ENCODE measurements around the gene RBM33.

The RBM33 gene

GRCh38 chr7:155618708-155619633 is 25.5 kb upstream of the RBM33 start:
- Histone ChIP-seq H3K27ac (ENCODE audit: low read length) (no peak overlapping the region), H3K4me1 (ENCODE audit: insufficient read depth, low read length) (no peaks in the 10 kb centered on the region), H2AFZ (ENCODE audit: low read depth, low read length) (no peak overlapping the region), H3K4me2 (ENCODE audit: insufficient read depth, low read length) (no peak overlapping the region), H3K79me2 (ENCODE audit: insufficient read depth, low read length) (no peaks in the 10 kb centered on the region), H3K9ac (ENCODE audit: low read depth, low read length) (no peak overlapping the region), H3K36me3 (ENCODE audit: insufficient read depth, low read length) (no peaks in the 10 kb centered on the region), H3K4me3 (ENCODE audit: low read depth in 1 of 2, low read length in 2 of 2) (no peak overlapping the region), H4K20me1 (ENCODE audit: insufficient read depth, low read length) (no peaks in the 10 kb centered on the region), H3K9me3 (ENCODE audit: insufficient read depth, low read length, severe bottlenecking) (no peaks in the 10 kb centered on the region), H3K27me3 (ENCODE audit: insufficient read depth, low read length, poor library complexity) (peaks cover 4% of the 10 kb centered on the region)
- ATAC-seq (ENCODE audit: insufficient read depth, low read depth), result no peak
- DNase-seq, result no peak
- TF ChIP-seq EZH2 (IDR thresholded peaks at IDR 0.05; ENCODE audit: borderline replicate concordance, low read depth, low read length, severe bottlenecking), result no peak
- no peak for TF ChIP-seq CTCF (IDR thresholded peaks at IDR 0.05; ENCODE audit: borderline replicate concordance, extremely low read depth, low read length, poor library complexity, severe bottlenecking)

- no peaks in the 10 kb centered on the region for H3K4me1 ChIP-seq (ENCODE audit: insufficient read depth, low read length)
- H3K4me2 ChIP-seq (ENCODE audit: insufficient read depth, low read length), result no peak overlapping the region
- no peak overlapping the region for H3K9ac ChIP-seq (ENCODE audit: low read depth, low read length)
- no peaks in the 10 kb centered on the region for H3K9me3 ChIP-seq (ENCODE audit: insufficient read depth, low read length, severe bottlenecking)
- no peaks in the 10 kb centered on the region for H3K79me2 ChIP-seq (ENCODE audit: insufficient read depth, low read length)
- TF ChIP-seq EZH2 (IDR thresholded peaks at IDR 0.05; ENCODE audit: borderline replicate concordance, low read depth, low read length, severe bottlenecking) (no peak), CTCF (IDR thresholded peaks at IDR 0.05; ENCODE audit: borderline replicate concordance, extremely low read depth, low read length, poor library complexity, severe bottlenecking) (no peak)
- H3K36me3 ChIP-seq (ENCODE audit: insufficient read depth, low read length), result no peaks in the 10 kb centered on the region
- no peak overlapping the region for H3K27ac ChIP-seq (ENCODE audit: low read length)
- no peak for ATAC-seq (ENCODE audit: insufficient read depth, low read depth)
- no peak overlapping the region for H2AFZ ChIP-seq (ENCODE audit: low read depth, low read length)
- H4K20me1 ChIP-seq (ENCODE audit: insufficient read depth, low read length), result no peaks in the 10 kb centered on the region
- H3K4me3 ChIP-seq (ENCODE audit: low read depth in 1 of 2, low read length in 2 of 2), result no peak overlapping the region
- DNase-seq, result no peak
- peaks cover 4% of the 10 kb centered on the region for H3K27me3 ChIP-seq (ENCODE audit: insufficient read depth, low read length, poor library complexity)
These were observed 24.7 kb upstream of the RBM33 start for GRCh38 chr7:155619634-155620271.

GRCh38 chr7:155620497-155620896 is 24.0 kb upstream of the RBM33 start:
- Histone ChIP-seq H3K9me3 (ENCODE audit: insufficient read depth, low read length, severe bottlenecking) (no peaks in the 10 kb centered on the region), H3K79me2 (ENCODE audit: insufficient read depth, low read length) (no peaks in the 10 kb centered on the region), H3K27ac (ENCODE audit: low read length) (no peak overlapping the region), H2AFZ (ENCODE audit: low read depth, low read length) (no peak overlapping the region), H3K4me2 (ENCODE audit: insufficient read depth, low read length) (no peak overlapping the region), H3K27me3 (ENCODE audit: insufficient read depth, low read length, poor library complexity) (peaks cover 4% of the 10 kb centered on the region), H3K4me3 (ENCODE audit: low read depth in 1 of 2, low read length in 2 of 2) (no peak overlapping the region), H4K20me1 (ENCODE audit: insufficient read depth, low read length) (no peaks in the 10 kb centered on the region), H3K4me1 (ENCODE audit: insufficient read depth, low read length) (no peaks in the 10 kb centered on the region), H3K9ac (ENCODE audit: low read depth, low read length) (no peak overlapping the region), H3K36me3 (ENCODE audit: insufficient read depth, low read length) (no peaks in the 10 kb centered on the region)
- no peak for ATAC-seq (ENCODE audit: insufficient read depth, low read depth)
- no peak for DNase-seq
- no peak for TF ChIP-seq EZH2 (IDR thresholded peaks at IDR 0.05; ENCODE audit: borderline replicate concordance, low read depth, low read length, severe bottlenecking)

- ATAC-seq (ENCODE audit: insufficient read depth, low read depth) (no peak), DNase-seq (no peak)
- Histone ChIP-seq H3K27me3 (ENCODE audit: insufficient read depth, low read length, poor library complexity) (peaks cover 4% of the 10 kb centered on the region), H3K36me3 (ENCODE audit: insufficient read depth, low read length) (no peaks in the 10 kb centered on the region), H4K20me1 (ENCODE audit: insufficient read depth, low read length) (no peaks in the 10 kb centered on the region), H3K9ac (ENCODE audit: low read depth, low read length) (no peak overlapping the region), H3K4me2 (ENCODE audit: insufficient read depth, low read length) (no peak overlapping the region), H3K27ac (ENCODE audit: low read length) (no peak overlapping the region), H2AFZ (ENCODE audit: low read depth, low read length) (no peak overlapping the region), H3K9me3 (ENCODE audit: insufficient read depth, low read length, severe bottlenecking) (no peaks in the 10 kb centered on the region), H3K4me3 (ENCODE audit: low read depth in 1 of 2, low read length in 2 of 2) (no peak overlapping the region), H3K4me1 (ENCODE audit: insufficient read depth, low read length) (no peaks in the 10 kb centered on the region), H3K79me2 (ENCODE audit: insufficient read depth, low read length) (no peaks in the 10 kb centered on the region)
- TF ChIP-seq CTCF (IDR thresholded peaks at IDR 0.05; ENCODE audit: borderline replicate concordance, extremely low read depth, low read length, poor library complexity, severe bottlenecking), result no peak
- no peak for TF ChIP-seq EZH2 (IDR thresholded peaks at IDR 0.05; ENCODE audit: borderline replicate concordance, low read depth, low read length, severe bottlenecking)
These were observed 23.0 kb upstream of the RBM33 start for GRCh38 chr7:155621418-155621980.
